NB4 (cell line): Measurements from ENCODE around the gene OR10A2.
"Not testable (repeated sequence)": the region's sequence is repeated elsewhere in the genome, so short reads cannot be mapped to it uniquely, and the experiment has no call there.

ENCODE experiments used
- DNase-seq: peaks from one replicate; pipeline ENCODE4 v3.0.0; 2010; ENCODE audit warnings: low read depth
- H3K4me3 ChIP-seq: one replicate; pipeline ENCODE4 v1.5.1; 2011; ENCODE audit warnings: mild to moderate bottlenecking, low read depth, low read length, moderate library complexity
- MYC ChIP-seq: IDR thresholded peaks from 2 replicates; pipeline ENCODE4 v1.6.1; 2011; ENCODE audit warnings: low read depth, low read length
- POLR2A ChIP-seq: IDR thresholded peaks from 2 replicates; pipeline ENCODE4 v1.6.1; 2011; ENCODE audit warnings: mild to moderate bottlenecking; ENCODE audit not compliant: insufficient read length; ENCODE audit errors: extremely low read depth
- TF ChIP-seq, protein P1 (sequence below): IDR thresholded peaks from one replicate; pipeline ENCODE4 v1.5.1; 2012; ENCODE audit warnings: low read depth, low read length
- TF ChIP-seq, protein P2 (sequence below): IDR thresholded peaks from 2 replicates; pipeline ENCODE4 v1.6.1; 2011; ENCODE audit warnings: low read depth, low read length

Gene OR10A2

DNA sequence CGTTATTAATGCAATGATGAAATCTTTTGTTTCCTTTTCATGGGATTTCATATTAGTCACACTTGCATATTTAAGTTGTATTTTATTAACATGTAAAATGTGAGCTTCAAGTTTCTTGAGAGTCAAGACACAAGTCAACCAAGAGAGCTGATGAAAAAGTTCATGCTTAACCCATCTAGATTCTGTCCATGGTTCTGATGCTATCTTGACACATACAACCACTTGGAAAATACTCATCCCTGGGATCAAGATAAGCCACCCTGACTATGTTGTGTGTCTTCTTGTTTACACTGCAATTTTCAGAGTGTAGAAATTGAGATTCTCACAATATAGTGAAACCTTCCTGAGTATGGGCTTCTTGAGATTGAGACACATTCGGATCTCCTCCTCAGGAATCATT is 12.9 kb downstream of the OR10A2 start:
- DNase-seq = no peak
- TF ChIP-seq, protein P1, sequence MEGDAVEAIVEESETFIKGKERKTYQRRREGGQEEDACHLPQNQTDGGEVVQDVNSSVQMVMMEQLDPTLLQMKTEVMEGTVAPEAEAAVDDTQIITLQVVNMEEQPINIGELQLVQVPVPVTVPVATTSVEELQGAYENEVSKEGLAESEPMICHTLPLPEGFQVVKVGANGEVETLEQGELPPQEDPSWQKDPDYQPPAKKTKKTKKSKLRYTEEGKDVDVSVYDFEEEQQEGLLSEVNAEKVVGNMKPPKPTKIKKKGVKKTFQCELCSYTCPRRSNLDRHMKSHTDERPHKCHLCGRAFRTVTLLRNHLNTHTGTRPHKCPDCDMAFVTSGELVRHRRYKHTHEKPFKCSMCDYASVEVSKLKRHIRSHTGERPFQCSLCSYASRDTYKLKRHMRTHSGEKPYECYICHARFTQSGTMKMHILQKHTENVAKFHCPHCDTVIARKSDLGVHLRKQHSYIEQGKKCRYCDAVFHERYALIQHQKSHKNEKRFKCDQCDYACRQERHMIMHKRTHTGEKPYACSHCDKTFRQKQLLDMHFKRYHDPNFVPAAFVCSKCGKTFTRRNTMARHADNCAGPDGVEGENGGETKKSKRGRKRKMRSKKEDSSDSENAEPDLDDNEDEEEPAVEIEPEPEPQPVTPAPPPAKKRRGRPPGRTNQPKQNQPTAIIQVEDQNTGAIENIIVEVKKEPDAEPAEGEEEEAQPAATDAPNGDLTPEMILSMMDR = no peak
- TF ChIP-seq POLR2A (no peak), MYC (no peak)
- TF ChIP-seq, protein P2, sequence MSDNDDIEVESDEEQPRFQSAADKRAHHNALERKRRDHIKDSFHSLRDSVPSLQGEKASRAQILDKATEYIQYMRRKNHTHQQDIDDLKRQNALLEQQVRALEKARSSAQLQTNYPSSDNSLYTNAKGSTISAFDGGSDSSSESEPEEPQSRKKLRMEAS = no peak

DNA sequence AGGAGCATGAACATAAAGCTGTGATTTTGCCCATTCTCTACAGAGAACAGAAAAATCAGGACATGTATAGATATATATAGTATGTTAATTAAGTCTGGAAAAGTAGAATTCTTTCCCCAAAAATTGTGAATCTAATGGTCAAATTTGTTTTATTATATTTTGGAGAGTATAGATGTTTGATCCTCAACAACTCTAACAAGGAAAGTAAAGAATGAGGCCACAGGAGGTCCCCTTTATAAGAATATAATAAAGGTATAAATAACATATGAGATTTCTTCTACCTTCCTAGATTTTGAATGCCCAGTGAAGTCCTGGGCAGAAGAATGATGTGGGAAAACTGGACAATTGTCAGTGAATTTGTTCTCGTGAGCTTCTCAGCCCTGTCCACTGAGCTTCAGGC is 13.5 kb downstream of the OR10A2 start, which contains the start of gene OR10A4:
OR10A4 (plus strand) TSS at position 301 of the 400 bp plus-strand sequence; CDS start at position 324, 23 bp downstream.
- H3K4me3 ChIP-seq = no peak within 1 kb of the TSS
- no peak for DNase-seq
- TF ChIP-seq POLR2A (no peak), MYC (no peak)
- TF ChIP-seq, protein P2 = no peak
- TF ChIP-seq, protein P1 = no peak

More for the DNA sequence above, 12.9 kb downstream of the OR10A2 start:
- no peak overlapping the region for H3K4me3 ChIP-seq

DNA sequence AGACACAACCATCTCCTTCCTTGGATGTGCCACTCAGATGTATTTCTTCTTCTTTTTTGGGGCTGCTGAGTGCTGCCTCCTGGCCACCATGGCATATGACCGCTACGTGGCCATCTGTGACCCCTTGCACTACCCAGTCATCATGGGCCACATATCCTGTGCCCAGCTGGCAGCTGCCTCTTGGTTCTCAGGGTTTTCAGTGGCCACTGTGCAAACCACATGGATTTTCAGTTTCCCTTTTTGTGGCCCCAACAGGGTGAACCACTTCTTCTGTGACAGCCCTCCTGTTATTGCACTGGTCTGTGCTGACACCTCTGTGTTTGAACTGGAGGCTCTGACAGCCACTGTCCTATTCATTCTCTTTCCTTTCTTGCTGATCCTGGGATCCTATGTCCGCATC is 14.1 kb downstream of the OR10A2 start:
- H3K4me3 ChIP-seq = no peak overlapping the region
- TF ChIP-seq POLR2A (no peak), MYC (no peak)
- TF ChIP-seq, protein P1 = no peak
- TF ChIP-seq, protein P2 = no peak
- DNase-seq = no peak

DNA sequence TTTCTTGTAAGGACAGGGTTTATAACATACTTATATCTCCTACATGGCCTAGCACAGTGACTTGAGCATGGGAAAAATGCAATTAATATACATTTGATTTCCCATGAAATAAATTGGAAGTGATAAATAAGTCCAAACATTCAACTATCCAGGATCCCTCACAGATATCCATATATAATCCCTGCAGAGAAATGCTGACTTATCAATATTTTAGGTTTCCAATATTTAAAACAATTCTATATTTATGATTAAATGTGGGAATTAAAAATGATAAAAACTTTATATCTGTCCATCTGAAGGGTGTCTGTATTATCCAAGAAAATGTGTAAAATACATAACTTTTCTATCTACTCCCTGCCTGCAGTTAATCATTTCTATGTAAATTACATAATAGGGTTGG is 19.9 kb downstream of the OR10A2 start:
- no peak for TF ChIP-seq POLR2A
- H3K4me3 ChIP-seq = no peak overlapping the region
- DNase-seq = no peak

DNA sequence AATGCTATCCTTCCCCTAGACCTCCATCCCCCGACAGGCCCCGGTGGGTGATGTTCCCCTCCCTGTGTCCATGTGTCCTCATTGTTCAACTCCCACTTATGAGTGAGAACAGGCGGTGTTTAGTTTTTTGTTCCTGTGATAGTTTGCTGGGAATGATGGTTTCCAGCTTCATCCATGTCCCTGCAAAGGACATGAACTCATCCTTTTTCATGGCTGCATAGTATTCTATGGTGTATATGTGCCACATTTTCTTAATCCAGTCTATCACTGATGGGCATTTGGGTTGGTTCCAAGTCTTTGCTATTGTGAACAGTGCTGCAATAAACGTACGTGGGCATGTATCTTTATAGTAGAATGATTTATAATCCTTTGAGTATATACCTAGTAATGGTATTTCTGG is 24.9 kb downstream of the OR10A2 start:
- not testable (repeated sequence) for H3K4me3 ChIP-seq, DNase-seq

DNA sequence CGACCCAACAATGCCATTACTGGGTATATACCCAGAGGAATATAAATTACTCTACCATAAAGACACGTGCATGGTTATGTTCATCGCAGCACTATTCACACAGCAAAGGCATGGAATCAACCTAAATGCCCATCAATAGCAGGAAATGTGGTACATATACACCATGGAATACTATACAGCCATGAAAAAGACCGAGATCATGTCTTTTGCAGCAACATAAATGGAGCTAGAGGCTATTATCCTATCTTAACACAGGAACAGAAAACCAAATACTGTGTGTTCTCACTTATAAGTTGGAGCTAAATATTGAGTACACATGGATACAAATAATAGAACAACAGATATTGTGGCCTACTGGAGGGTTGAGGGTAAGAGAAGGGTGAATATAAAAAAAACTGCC is 26.0 kb downstream of the OR10A2 start:
- TF ChIP-seq MYC (no peak), POLR2A (no peak)
- TF ChIP-seq, protein P1 = no peak
- TF ChIP-seq, protein P2 = no peak
- no peak for DNase-seq
- H3K4me3 ChIP-seq = no peak overlapping the region

DNA sequence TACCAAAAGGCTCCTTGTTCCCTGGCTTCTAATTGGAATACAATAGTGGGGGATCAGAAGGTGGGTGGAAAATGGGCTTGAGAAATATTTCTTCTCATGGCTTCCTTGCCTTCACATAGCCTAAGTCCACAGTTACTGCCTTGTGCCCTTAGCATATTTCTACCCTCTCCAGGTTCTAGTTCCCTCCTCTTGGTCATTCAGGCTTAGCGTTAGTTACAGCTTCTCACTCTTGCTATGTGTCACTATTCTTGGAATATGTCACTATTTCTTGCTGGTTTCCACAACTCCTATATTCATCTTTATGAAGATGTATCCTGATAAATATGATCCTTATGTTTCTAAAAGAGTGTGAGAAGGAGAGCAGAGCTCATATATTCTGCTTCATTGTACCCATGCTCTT is 27.0 kb downstream of the OR10A2 start:
- H3K4me3 ChIP-seq = no peak overlapping the region
- TF ChIP-seq, protein P1 = no peak
- no peak for TF ChIP-seq POLR2A
- TF ChIP-seq, protein P2 = no peak
- no peak for TF ChIP-seq MYC
- DNase-seq = no peak
